Measurements from ENCODE around the gene CDH5.

The CDH5 gene

DNA sequence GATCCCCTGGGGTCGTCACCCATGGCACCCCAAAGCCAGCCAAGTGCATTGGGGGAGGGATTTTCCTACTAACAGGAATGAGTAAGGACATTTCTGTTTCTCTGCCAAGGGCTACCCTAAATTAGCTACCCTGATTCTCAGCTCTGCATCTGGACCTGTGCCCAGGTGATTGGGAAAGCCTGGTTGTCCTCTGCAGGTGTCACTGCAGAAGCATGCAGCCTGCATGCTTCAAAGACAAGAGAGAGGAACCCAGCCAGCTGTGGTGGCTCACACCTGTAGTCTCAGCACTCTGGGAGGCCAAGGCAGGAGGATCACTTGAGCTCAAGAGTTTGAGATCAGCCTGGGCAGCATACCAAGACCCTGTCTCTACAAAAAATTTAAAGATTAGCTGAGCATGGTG is 80.2 kb downstream of the CDH5 start:
- peak; percentile 30; the same call in 1 of the 2 replicates for TF ChIP-seq NFIC (IDR thresholded peaks at IDR 0.05)
- no peak for TF ChIP-seq TEAD4 (IDR thresholded peaks at IDR 0.05)
- 0 out of 2 replicates have a peak, but pooled peaks have one; percentile 28 for TF ChIP-seq CEBPB (IDR thresholded peaks at IDR 0.05)
- TF ChIP-seq, protein P1, sequence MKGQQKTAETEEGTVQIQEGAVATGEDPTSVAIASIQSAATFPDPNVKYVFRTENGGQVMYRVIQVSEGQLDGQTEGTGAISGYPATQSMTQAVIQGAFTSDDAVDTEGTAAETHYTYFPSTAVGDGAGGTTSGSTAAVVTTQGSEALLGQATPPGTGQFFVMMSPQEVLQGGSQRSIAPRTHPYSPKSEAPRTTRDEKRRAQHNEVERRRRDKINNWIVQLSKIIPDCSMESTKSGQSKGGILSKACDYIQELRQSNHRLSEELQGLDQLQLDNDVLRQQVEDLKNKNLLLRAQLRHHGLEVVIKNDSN (IDR thresholded peaks at IDR 0.05), result no peak
- TF ChIP-seq, protein P2, sequence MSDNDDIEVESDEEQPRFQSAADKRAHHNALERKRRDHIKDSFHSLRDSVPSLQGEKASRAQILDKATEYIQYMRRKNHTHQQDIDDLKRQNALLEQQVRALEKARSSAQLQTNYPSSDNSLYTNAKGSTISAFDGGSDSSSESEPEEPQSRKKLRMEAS (IDR thresholded peaks at IDR 0.05), result no peak
- TF ChIP-seq EGR1 (IDR thresholded peaks at IDR 0.05), result no peak
- TF ChIP-seq FOXM1 (IDR thresholded peaks at IDR 0.05; ENCODE audit: borderline replicate concordance, low read depth), result no peak

DNA sequence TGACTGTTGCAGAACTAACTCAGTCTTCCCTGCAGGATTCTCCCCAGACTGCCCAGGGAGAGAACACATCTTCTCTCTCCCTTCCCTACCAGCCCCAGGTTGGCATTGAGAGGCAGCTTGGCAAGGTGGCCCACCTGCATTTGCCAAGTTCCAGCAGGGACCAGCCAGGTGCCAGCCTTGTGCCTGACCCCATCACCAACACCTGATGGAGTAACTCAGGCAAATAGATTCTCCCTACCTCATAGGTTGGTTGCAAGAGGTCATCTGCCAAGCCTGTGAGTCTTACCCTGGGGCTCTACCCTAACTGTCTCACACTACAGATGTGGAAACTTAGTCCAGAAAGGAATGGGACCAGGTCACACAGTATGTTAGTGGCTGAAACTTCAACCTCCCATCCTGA is 81.0 kb downstream of the CDH5 start:
- TF ChIP-seq TEAD4 (IDR thresholded peaks at IDR 0.05), result no peak
- TF ChIP-seq NFIC (IDR thresholded peaks at IDR 0.05), result no peak
- TF ChIP-seq RAD21 (IDR thresholded peaks at IDR 0.05; ENCODE audit: low read depth), result no peak

- no peak for TF ChIP-seq ZBTB7A (IDR thresholded peaks at IDR 0.05; ENCODE audit: low read depth)
- TF ChIP-seq TEAD4 (IDR thresholded peaks at IDR 0.05), result no peak
- TF ChIP-seq TAF1 (IDR thresholded peaks at IDR 0.05; ENCODE audit: low read depth), result no peak
- TF ChIP-seq, protein P1 (IDR thresholded peaks at IDR 0.05), result no peak
Observed at GRCh38 chr16:66451548-66451947, 85.1 kb downstream of the CDH5 start.
